ENCODE results near the gene PHF24. TPM values are rescaled to one million over a fixed set of nuclear protein-coding genes. Genes with fewer than 3 reads are reported as not detected.

Gene PHF24
- total RNA-seq, 4 donors from 2014 or later: 0.67 to 2.1 (median 1.4) TPM

DNA sequence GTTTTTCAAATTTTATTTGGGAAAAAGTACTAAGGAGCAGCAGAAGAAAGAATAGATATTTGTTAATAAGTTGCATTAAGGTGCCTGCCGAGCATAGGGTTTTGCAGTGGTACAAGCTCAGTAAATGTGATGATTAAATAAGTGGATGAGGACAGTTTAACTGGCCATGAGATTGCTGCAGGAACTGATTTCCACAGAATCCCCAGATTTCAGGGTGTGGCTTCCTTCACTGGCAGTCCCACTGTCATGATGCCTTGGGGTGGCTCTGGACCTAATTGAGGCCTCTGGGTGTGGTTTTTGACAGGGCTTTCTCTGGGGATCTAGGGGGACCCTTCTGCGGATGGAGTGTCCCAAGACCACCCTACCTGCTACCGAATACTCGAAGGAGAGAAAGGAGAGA, 1.4 kb downstream of the PHF24 start:
- Histone ChIP-seq H3K27ac (no peak overlapping the region), H3K9me3 (no peaks in the 10 kb centered on the region), H3K4me3 (replicated peaks in 1 of 3) (no peak overlapping the region), H3K36me3 (no peaks in the 10 kb centered on the region), H3K27me3 (peaks cover 3% of the 10 kb centered on the region), H3K4me1 (peaks cover 0 to 9% of the 10 kb centered on the region in 2 donors)
- WGBS, 2 donors: 90 to 92% methylated on average over 4 of the region's 4 CpGs
- DNase-seq: no peak
- intact Hi-C loops (cut with DNase I): no loop called here
- TF ChIP-seq POLR2A (IDR thresholded peaks at IDR 0.05): no peak
- TF ChIP-seq, protein P1, sequence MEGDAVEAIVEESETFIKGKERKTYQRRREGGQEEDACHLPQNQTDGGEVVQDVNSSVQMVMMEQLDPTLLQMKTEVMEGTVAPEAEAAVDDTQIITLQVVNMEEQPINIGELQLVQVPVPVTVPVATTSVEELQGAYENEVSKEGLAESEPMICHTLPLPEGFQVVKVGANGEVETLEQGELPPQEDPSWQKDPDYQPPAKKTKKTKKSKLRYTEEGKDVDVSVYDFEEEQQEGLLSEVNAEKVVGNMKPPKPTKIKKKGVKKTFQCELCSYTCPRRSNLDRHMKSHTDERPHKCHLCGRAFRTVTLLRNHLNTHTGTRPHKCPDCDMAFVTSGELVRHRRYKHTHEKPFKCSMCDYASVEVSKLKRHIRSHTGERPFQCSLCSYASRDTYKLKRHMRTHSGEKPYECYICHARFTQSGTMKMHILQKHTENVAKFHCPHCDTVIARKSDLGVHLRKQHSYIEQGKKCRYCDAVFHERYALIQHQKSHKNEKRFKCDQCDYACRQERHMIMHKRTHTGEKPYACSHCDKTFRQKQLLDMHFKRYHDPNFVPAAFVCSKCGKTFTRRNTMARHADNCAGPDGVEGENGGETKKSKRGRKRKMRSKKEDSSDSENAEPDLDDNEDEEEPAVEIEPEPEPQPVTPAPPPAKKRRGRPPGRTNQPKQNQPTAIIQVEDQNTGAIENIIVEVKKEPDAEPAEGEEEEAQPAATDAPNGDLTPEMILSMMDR (IDR thresholded peaks at IDR 0.05): no peak

- TF ChIP-seq POLR2A (IDR thresholded peaks at IDR 0.05): no peak
- TF ChIP-seq, protein P1 (IDR thresholded peaks at IDR 0.05): no peak
- H3K27ac ChIP-seq: no peak overlapping the region
- peaks cover 0 to 9% of the 10 kb centered on the region in 2 donors for H3K4me1 ChIP-seq
- DNase-seq: no peak
- no peaks in the 10 kb centered on the region for H3K9me3 ChIP-seq
- H3K36me3 ChIP-seq: no peaks in the 10 kb centered on the region
- 58 to 69% methylated on average over 5 of the region's 5 CpGs for WGBS, 2 donors
- H3K27me3 ChIP-seq: peaks cover 3% of the 10 kb centered on the region
- intact Hi-C loops (cut with DNase I): no loop called here
- H3K4me3 ChIP-seq (replicated peaks in 1 of 3): no peak overlapping the region
Observed at GRCh38 chr9:34961574-34962490, 3.7 kb downstream of the PHF24 start.

DNA sequence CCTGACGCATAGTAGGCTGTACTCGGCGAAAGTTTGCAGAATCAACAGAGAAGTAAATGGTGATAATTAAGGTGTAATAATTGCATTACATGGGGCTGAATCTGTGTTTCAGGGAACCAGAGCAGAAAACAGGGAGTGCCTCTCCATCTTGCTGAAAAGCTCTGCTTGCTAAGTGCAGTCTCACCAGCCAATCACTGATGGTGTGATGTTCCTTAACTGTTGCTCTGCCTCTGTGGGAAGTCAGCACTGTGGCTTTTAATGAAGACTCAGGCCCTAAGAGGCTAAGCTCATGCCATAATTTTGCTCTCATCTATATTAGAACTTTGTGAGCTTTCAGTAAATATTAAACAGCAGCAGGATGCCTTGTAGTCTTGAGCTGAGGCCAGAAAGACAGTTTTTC, 4.5 kb downstream of the PHF24 start:
- peaks cover 0 to 7% of the 10 kb centered on the region in 2 donors for H3K4me1 ChIP-seq
- intact Hi-C loops (cut with DNase I): no loop called here
- H3K27ac ChIP-seq: no peak overlapping the region
- H3K4me3 ChIP-seq (replicated peaks in 1 of 3): no peak overlapping the region
- peaks cover 4% of the 10 kb centered on the region for H3K27me3 ChIP-seq
- no peaks in the 10 kb centered on the region for H3K36me3 ChIP-seq
- TF ChIP-seq, protein P1 (IDR thresholded peaks at IDR 0.05): no peak
- no peak for TF ChIP-seq POLR2A (IDR thresholded peaks at IDR 0.05)
- no peaks in the 10 kb centered on the region for H3K9me3 ChIP-seq
- WGBS, 2 donors: 80 to 81% methylated on average over 3 of the region's 3 CpGs
- no peak for DNase-seq

DNA sequence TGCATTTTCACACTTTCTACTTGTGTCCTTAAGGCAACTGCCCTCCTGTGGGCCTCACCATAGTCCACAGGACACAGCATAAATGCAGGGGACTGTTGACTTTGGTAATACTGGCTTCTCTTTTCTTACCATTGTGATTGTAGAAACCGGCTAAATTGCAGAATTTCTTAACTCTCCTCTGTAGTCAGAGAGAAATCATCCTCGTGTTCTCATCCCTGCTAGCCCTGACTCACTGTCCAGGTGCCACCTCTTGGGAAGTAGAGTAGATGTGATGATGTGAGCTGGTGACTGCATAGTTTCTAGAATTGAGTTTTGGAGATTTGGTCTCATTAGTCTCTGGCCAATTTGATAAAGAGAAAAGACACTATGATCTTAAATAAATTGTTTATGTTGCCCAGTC, 5.5 kb downstream of the PHF24 start:
- Histone ChIP-seq H3K27me3 (peaks cover 4% of the 10 kb centered on the region), H3K27ac (no peak overlapping the region), H3K4me1 (peaks cover 0 to under 1% of the 10 kb centered on the region in 2 donors), H3K4me3 (replicated peaks in 1 of 3) (no peak overlapping the region), H3K9me3 (no peaks in the 10 kb centered on the region), H3K36me3 (no peaks in the 10 kb centered on the region)
- no peak for DNase-seq
- WGBS, 2 donors: 64 to 77% methylated on average over 2 of the region's 2 CpGs
- TF ChIP-seq POLR2A (IDR thresholded peaks at IDR 0.05): no peak
- TF ChIP-seq, protein P1 (IDR thresholded peaks at IDR 0.05): no peak
- intact Hi-C loops (cut with DNase I): no loop called here

GRCh38 chr9:34964458-34964857, 6.4 kb downstream of the PHF24 start:
- Histone ChIP-seq H3K27ac (no peak overlapping the region), H3K4me1 (no peaks in the 10 kb centered on the region), H3K4me3 (replicated peaks in 1 of 3) (no peak overlapping the region), H3K9me3 (no peaks in the 10 kb centered on the region), H3K27me3 (peaks cover 4% of the 10 kb centered on the region), H3K36me3 (no peaks in the 10 kb centered on the region)
- intact Hi-C loops (cut with DNase I): no loop called here
- TF ChIP-seq, protein P1 (IDR thresholded peaks at IDR 0.05): no peak
- no peak for TF ChIP-seq POLR2A (IDR thresholded peaks at IDR 0.05)
- 80 to 81% methylated on average over 3 of the region's 3 CpGs for WGBS, 2 donors
- no peak for DNase-seq
